Endodermal cell (in vitro differentiated cells): ENCODE results near the gene CAMTA1. TPM values are rescaled to one million over a fixed set of nuclear protein-coding genes. Genes with fewer than 3 reads are reported as not detected.

Experiments used
- DNase-seq: peaks from one replicate; pipeline ENCODE4 v3.0.0-alpha.2; 2017
- H3K27ac ChIP-seq: 2 replicates; pipeline ENCODE4 v1.5.1; 2013; ENCODE audit warnings: mild to moderate bottlenecking, low read depth, low read length, moderate library complexity
- H3K27me3 ChIP-seq: 2 replicates; pipeline ENCODE4 v1.6.1; 2013; ENCODE audit warnings: mild to moderate bottlenecking, low read length, moderate library complexity; ENCODE audit not compliant: insufficient read depth, control insufficient read depth, poor library complexity, severe bottlenecking
- H3K36me3 ChIP-seq: 2 replicates; pipeline ENCODE4 v1.7.0; 2013; ENCODE audit warnings: mild to moderate bottlenecking, low read length, moderate library complexity; ENCODE audit not compliant: control insufficient read depth, insufficient read depth
- H3K4me1 ChIP-seq: one replicate; pipeline ENCODE4 v1.7.0; 2013; ENCODE audit warnings: low read length; ENCODE audit not compliant: control insufficient read depth, insufficient read depth
- H3K4me3 ChIP-seq: 2 replicates; pipeline ENCODE4 v1.5.1; 2013; ENCODE audit warnings: mild to moderate bottlenecking, low read length, moderate library complexity
- H3K9ac ChIP-seq: 2 replicates; pipeline ENCODE4 v1.6.1; 2013; ENCODE audit warnings: mild to moderate bottlenecking, low read length, moderate library complexity; ENCODE audit not compliant: poor library complexity, severe bottlenecking; ENCODE audit errors: extremely low read depth
- H3K9me3 ChIP-seq: 2 replicates; pipeline ENCODE4 v1.6.1; 2013; ENCODE audit warnings: mild to moderate bottlenecking, low read length, moderate library complexity; ENCODE audit not compliant: control insufficient read depth
- H3K27ac Mint-ChIP-seq: 2 replicates; pipeline ENCODE4 v1.8.0; 2020; ENCODE audit warnings: mixed read lengths
- H3K27me3 Mint-ChIP-seq: 2 replicates; pipeline ENCODE4 v1.8.0; 2021; ENCODE audit warnings: mild to moderate bottlenecking, mixed read lengths; ENCODE audit not compliant: insufficient read depth
- H3K36me3 Mint-ChIP-seq: 2 replicates; pipeline ENCODE4 v1.8.0; 2020; ENCODE audit warnings: low read depth, mixed read lengths
- H3K4me1 Mint-ChIP-seq: 2 replicates; pipeline ENCODE4 v1.8.0; 2020; ENCODE audit warnings: mixed read lengths
- H3K4me3 Mint-ChIP-seq: 2 replicates; pipeline ENCODE4 v1.8.0; 2020; ENCODE audit warnings: mild to moderate bottlenecking, moderate library complexity, mixed read lengths
- H3K9me3 Mint-ChIP-seq: 2 replicates; pipeline ENCODE4 v1.8.0; 2020; ENCODE audit warnings: mild to moderate bottlenecking, mixed read lengths
- CTCF ChIP-seq: fragments of 200-600 bp; sonication (generic); conservative IDR thresholded peaks from 2 replicates; pipeline ENCODE4 v1.5.0; 2021; ENCODE audit warnings: antibody characterized with exemption, mild to moderate bottlenecking
- WGBS, 2 experiments: methylation state at CpG; one replicate each; pipeline versions ENCODE4 v1.1.5 to v1.1.7; 2013; ENCODE audit warnings: missing lambda C conversion rate in 2 of 2, mixed read lengths in 1 of 2; ENCODE audit not compliant: insufficient coverage in 1 of 2, insufficient read length in 1 of 2; 5-methylcytosine and 5-hydroxymethylcytosine counted together
- total RNA-seq, 2 donors: library from RNA; stranded (reverse); fragmentation: NEBNext Ultra II Directional in 1 of 2; extraction: Animal tissue kit (Norgen Biotek cat#: 25700) in 1 of 2; gene quantifications; 2 replicates in 1 of 2; 3 replicates in 1 of 2; pipeline ENCODE4 v1.2.1, GENCODE V29; 2021

CAMTA1 gene
- total RNA-seq, 2 donors from 2014 or later = 123 to 137 TPM

- Histone ChIP-seq H3K27ac (no peak overlapping the region), H3K36me3 (no peaks in the 10 kb centered on the region), H3K27me3 (no peaks in the 10 kb centered on the region), H3K9ac (no peak overlapping the region), H3K9me3 (peaks cover 6% of the 10 kb centered on the region), H3K4me1 (no peaks in the 10 kb centered on the region), H3K4me3 (no peak overlapping the region)
- 93% methylated on average over 18 to 21 of the region's 21 CpGs for WGBS, 2 experiments
- DNase-seq = no peak
- Mint-ChIP-seq H3K27me3 (peaks cover 4% of the 10 kb centered on the region), H3K4me1 (no peaks in the 10 kb centered on the region), H3K36me3 (no peaks in the 10 kb centered on the region), H3K4me3 (no peak overlapping the region), H3K9me3 (peaks cover 8% of the 10 kb centered on the region), H3K27ac (no peak overlapping the region)
- TF ChIP-seq CTCF = no peak
Observed at GRCh38 chr1:7437608-7438395, 652.5 kb downstream of the CAMTA1 start.

- peaks cover 8% of the 10 kb centered on the region for H3K9me3 Mint-ChIP-seq
- H3K4me3 Mint-ChIP-seq = no peak overlapping the region
- H3K27ac Mint-ChIP-seq = no peak overlapping the region
- H3K4me1 ChIP-seq = no peaks in the 10 kb centered on the region
- no peaks in the 10 kb centered on the region for H3K36me3 Mint-ChIP-seq
- 84 to 87% methylated on average over 4 to 7 of the region's 7 CpGs for WGBS, 2 experiments
- H3K4me1 Mint-ChIP-seq = no peaks in the 10 kb centered on the region
- TF ChIP-seq CTCF = no peak
- no peak overlapping the region for H3K9ac ChIP-seq
- DNase-seq = no peak
- no peaks in the 10 kb centered on the region for H3K36me3 ChIP-seq
- no peak overlapping the region for H3K27ac ChIP-seq
- H3K27me3 ChIP-seq = no peaks in the 10 kb centered on the region
- H3K4me3 ChIP-seq = no peak overlapping the region
- H3K9me3 ChIP-seq = peaks cover 6% of the 10 kb centered on the region
- peaks cover 4% of the 10 kb centered on the region for H3K27me3 Mint-ChIP-seq
Observed at GRCh38 chr1:7438396-7438785, 653.1 kb downstream of the CAMTA1 start.

- Histone ChIP-seq H3K4me3 (no peak overlapping the region), H3K9me3 (peaks cover 6% of the 10 kb centered on the region), H3K27me3 (no peaks in the 10 kb centered on the region), H3K9ac (no peak overlapping the region), H3K4me1 (no peaks in the 10 kb centered on the region), H3K36me3 (no peaks in the 10 kb centered on the region), H3K27ac (no peak overlapping the region)
- no peak for TF ChIP-seq CTCF
- Mint-ChIP-seq H3K27me3 (peaks cover 4% of the 10 kb centered on the region), H3K4me1 (no peaks in the 10 kb centered on the region), H3K9me3 (peaks cover 5% of the 10 kb centered on the region), H3K27ac (no peak overlapping the region), H3K4me3 (no peak overlapping the region), H3K36me3 (no peaks in the 10 kb centered on the region)
- no peak for DNase-seq
- WGBS, 2 experiments = 94 to 96% methylated on average over 14 to 22 of the region's 22 CpGs
Observed at GRCh38 chr1:7438921-7439655, 653.8 kb downstream of the CAMTA1 start.
